Measurements from ENCODE around the gene BOC.

- TF ChIP-seq CTCF (IDR thresholded peaks at IDR 0.05; ENCODE audit: low read depth, low read length, poor library complexity, severe bottlenecking) = no peak
- no peak for TF ChIP-seq EZH2phosphoT487 (IDR thresholded peaks at IDR 0.05; ENCODE audit: borderline replicate concordance, low read length)
Observed at GRCh38 chr3:113193288-113193687, 18.1 kb upstream of the BOC start.

Measured in DOHH2 (cell line).